Activated T-helper 1 cell treated with anti-CD3 and anti-CD28 coated beads, Interleukin-2, amount 50 U/mL, for 16 hours (primary cell): ENCODE results near the gene CDK4.
A peak's percentile ranks its signal among the peaks of the same experiment; 100 is the strongest.

ENCODE experiments used
- DNase-seq, 2 donors: peaks; one replicate each; pipeline ENCODE4 v3.0.0-alpha.2; 2020; ENCODE audit warnings: low read depth in 1 of 2, low spot score in 1 of 2

The CDK4 gene

DNA sequence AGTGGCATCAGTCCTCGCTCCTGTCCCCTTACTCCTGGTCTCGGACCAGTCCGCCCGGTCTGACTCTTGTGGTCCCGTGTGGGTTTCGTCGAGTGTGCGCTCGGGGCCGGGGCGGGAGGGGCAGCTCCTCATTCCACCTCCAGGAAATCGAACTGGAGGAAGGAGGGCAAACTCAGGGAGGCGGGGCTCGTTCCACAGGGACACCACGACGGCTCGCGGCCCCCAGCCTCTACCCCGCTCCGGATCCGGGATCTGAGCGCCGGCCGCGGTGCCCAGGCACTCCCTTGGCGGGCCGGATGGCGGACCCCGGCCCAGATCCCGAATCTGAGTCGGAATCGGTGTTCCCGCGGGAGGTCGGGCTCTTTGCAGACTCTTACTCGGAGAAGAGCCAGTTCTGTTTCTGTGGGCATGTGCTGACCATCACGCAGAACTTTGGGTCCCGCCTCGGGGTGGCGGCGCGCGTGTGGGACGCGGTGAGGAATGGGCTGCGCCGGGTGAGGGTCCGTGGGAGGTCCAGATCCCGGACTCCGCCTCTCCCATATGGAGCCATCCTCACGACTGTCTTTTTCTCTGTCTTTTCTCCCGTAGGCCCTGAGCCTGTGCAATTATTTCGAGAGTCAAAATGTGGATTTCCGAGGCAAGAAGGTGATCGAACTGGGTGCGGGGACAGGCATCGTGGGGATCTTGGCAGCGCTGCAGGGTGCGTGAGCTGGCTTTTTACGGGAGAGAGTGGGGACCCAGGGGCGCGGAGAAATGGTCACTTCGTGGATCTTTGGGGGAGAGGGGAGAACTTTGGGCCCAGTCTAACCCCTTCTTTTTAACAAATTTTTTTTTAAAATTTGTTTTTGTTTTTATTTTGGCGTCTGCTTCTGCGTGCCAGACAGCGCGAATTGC lies 20.6 kb upstream of the CDK4 start, which contains the start of gene EEF1AKMT3:
TSS of gene EEF1AKMT3 (plus strand) at position 186 of the 894 bp plus-strand sequence. CDS start at position 297, 111 bp downstream.
- DNase-seq = no peak

DNA sequence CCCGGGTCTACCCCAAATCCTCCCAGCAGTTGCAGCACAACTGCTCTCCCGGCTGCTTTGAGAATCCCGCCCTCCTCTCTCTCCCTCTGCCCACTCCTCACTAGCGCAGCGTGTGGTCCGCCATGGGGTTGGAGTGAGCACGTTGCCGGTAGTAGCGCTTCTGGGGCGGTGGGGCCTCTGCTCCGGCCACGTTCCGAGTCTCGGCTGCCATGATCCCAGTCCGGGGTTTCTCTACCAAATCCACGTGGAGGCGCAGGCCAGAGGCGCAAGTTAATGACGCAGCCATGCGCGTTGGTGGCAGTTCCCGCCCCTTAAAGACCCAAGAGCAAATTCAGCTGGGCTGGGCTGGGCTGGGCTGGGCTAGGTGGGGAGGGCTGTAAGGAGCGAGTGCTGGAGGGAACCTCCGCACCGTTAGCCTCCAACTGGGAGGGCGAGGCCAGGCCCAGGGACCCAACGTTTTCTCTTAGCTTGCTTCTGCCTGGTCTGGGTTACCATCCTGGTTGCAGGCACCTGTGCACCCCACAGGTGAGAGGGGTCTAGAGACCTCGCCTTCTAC lies 19.8 kb upstream of the CDK4 start, which contains the start of gene METTL1:
TSS of gene METTL1 (minus strand) at position 233 of the 556 bp plus-strand sequence. CDS start at position 211, 22 bp downstream.
- peak; percentile 74 to 85 for DNase-seq

- DNase-seq = peak; percentile 53 to 75
Measured at GRCh38 chr12:57771236-57771872, 19.2 kb upstream of the CDK4 start.

DNA sequence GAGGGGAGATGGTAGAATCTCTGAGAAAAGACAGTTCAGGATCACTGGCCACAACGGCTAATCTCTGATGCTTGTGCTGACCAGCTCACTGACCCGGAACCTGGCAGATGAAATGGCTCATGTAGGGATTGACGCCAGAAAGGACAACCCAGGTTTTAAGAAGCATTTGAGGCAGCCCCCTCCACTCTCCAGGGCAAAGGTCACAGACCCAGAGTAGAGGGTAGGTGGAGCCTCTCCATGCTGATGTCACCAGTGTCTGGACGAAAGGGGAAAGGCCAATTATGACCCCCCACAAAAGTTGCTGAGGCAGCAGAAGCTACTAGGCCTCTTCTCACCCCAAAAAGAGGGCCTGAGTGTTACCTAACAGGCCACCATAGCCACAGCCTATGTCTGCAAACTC lies 18.6 kb upstream of the CDK4 start:
- no peak for DNase-seq

DNA sequence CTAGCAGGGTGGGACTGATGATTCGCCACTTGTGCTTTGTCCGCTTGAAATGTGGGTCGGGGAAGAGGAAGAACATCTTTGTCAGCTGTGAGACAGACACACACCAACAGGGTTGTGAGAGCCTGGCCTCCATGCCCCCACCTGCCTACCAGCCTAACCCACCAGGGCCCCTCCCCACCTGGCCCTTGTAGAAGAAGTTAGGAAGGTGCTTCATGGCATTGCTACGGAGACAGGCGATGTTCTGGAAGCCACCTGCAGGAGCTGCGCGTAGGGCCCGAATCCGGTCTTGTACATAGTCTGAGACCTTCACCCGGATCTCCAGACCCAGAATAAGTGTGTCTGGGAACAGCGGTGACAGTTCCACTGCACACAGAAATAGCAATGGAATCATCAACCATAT lies 17.5 kb upstream of the CDK4 start:
- DNase-seq = no peak

GRCh38 chr12:57767876-57768275 lies 15.8 kb upstream of the CDK4 start:
- DNase-seq = no peak

DNA sequence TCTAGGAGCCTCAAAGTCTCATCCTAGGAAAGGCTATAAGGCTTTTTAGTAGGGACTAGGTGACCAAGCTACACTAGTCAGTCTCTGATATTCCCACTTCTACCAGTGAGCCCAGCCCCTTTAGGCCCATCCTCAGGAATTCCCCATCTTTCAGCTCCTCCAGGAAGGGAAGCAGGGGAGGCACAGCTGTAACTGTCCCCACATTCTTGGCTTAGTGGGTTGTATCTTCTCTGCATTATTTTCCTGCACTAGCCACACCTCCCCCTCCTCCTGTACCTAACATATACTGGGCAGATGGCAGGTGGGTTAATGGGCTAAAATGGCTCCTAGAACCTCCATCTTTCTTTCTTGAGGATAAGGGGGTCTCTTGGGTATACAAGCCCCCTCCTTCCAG lies 15.2 kb upstream of the CDK4 start:
- DNase-seq = no peak

GRCh38 chr12:57766464-57767304 lies 14.6 kb upstream of the CDK4 start, which contains the start of gene CYP27B1:
CYP27B1 (minus strand) TSS chr12:57767078; CDS start chr12:57767041, 37 bp downstream.
- DNase-seq = no peak

GRCh38 chr12:57765698-57766463 lies 13.8 kb upstream of the CDK4 start:
- no peak for DNase-seq

- peak in 1 of 2 donors; percentile 35 for DNase-seq
Measured at GRCh38 chr12:57765003-57765697, 13.0 kb upstream of the CDK4 start.

DNA sequence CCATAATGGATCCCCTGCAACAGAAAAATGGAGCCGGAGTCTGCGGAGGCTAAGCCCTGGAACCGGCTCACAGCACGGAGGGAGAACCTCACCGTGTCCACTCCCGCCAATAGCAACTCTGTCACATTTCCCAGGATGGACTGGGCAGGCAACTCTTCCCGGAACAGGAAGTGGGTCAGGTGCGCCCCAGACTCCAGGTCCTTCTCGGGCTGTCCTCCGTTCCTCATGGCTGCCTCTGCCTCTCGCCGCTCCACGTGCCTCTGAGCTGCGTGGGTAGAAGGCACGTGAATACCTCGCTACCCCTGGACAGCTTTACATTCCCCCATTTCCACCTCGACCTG lies 12.5 kb upstream of the CDK4 start:
- no peak for DNase-seq

GRCh38 chr12:57763881-57764661 lies 12.0 kb upstream of the CDK4 start:
- DNase-seq = no peak

- no peak for DNase-seq
Measured at GRCh38 chr12:57762463-57762862, 10.4 kb upstream of the CDK4 start.

DNA sequence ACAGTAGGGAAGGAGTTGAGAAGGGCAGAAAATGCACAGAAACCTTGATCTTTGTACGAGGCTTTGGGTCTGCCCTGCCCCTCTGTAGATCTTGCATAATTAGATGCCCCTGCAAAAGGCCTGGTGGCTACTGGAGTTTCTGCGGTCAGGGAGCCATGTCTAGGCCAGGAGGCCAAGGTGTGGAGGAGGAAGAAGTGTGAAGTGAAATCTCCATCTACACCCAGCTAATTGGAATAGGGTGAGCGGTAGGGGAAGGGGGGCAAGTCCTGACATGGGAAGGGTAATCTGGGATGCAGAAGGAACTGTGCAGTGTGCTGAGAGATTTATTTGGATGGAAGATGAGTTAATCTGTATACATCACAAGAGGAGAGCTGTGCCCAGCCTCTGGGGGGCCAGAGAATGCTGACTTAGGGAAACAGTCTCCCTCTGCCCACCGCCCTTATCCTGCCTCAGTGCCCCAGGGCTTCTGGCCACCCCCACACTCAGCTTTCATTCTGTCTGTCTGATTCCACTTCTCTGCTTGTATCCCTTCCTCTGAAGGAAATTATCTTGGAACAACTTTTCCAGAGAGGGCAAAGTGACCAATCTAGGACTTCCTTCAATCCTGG lies 9.4 kb upstream of the CDK4 start:
- DNase-seq = no peak

DNA sequence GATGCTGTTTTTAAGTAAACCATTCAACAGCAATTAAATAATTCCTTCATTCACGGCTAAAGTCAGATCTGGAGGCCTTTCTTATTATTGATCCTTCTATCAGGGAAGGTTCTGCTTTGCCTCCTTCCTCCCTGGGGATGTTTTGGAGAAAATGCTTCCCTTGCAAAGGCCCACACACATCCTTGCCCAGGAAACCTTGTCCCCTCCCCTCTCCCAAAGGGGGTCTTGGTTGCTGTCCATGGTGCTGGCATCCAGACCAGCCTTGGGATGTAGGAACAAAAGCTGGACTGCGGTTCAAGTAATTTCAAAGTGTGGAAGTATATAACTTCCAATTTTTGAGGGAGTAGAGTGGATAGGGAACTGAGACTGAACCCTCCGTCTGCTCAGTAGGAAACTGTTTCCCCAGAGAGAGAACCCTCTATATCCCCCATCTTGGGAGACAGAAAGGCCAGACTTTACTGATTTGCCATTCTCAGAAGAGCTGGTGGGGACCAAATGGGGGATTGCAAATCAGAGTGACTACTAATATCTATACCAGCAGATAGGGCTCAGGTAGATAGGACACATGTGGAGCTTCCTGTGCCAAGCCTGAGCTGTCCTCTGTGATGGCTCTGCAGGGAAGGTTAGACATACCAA lies 8.4 kb upstream of the CDK4 start:
- DNase-seq = no peak

- DNase-seq = no peak
Measured at GRCh38 chr12:57759360-57759980, 7.4 kb upstream of the CDK4 start.

DNA sequence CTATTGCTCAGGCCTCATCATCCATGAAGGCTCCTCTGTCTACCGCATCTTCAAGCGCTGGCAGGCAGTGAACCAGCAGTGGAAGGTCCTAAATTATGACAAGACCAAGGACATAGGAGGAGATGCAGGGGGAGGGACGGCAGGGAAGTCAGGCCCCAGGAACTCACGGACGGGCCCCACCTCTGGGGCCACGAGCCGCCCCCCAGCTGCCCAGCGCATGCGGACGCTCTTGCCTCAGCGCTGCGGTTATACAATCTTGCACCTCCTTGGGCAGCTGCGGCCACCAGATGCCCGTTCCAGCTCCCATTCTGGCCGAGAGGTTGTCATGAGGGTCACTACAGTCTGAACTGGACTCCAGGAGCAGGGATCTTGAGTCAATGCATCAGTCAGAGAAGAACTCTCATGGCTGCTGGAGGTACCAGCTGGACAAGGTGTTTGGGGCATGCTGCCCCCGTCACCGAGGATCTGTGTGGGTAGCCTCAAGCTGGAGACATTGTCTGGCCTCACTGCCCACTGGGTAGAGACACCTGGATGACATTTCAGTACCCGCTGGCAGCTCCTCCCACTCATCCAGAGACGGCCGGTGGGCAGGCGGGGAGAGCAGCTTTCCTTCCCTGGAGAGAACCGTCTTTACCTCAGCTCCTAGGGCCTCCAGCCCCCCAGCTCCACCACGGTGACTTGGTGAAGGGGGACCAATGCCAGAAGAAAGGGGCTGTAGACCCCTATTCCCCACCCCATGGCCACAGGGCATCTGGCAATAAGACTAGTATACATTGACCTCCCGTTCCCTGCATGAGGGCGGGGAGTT lies 6.6 kb upstream of the CDK4 start:
- no peak for DNase-seq
